Stomach (tissue), 9 donors: ENCODE data around the gene LINC00305. TPM values are rescaled to one million over a fixed set of nuclear protein-coding genes. Genes with fewer than 3 reads are reported as not detected.

Source experiments
- DNase-seq, 2 donors: peaks; one replicate each; pipeline versions ENCODE4 v3.0.0 to v3.0.0-alpha.2; 2013 to 2019
- H3K27ac ChIP-seq, 5 donors: fragments of 200-600 bp in 4 of 5; sonication (generic) in 4 of 5; one replicate each; pipeline ENCODE4 v1.5.1; 2013 to 2019; ENCODE audit warnings: mild to moderate bottlenecking in 1 of 5, moderate library complexity in 1 of 5
- H3K27me3 ChIP-seq, 3 donors: fragments of 200-600 bp; sonication (generic); one replicate each; pipeline ENCODE4 v1.5.1; 2017 to 2019; ENCODE audit warnings: mixed run types in 1 of 3
- H3K36me3 ChIP-seq, 4 donors: fragments of 200-600 bp; sonication (generic); 1 replicate in 3 of 4; 2 replicates in 1 of 4; pipeline ENCODE4 v1.5.1; 2016 to 2019
- H3K4me1 ChIP-seq, 4 donors: fragments of 200-600 bp; sonication (generic); one replicate each; pipeline ENCODE4 v1.5.1; 2016 to 2019
- H3K4me3 ChIP-seq, 4 donors: fragments of 200-600 bp; sonication (generic) in 3 of 4; one replicate each; pipeline ENCODE4 v1.5.1; 2016 to 2019; ENCODE audit warnings: mild to moderate bottlenecking in 1 of 4
- H3K9me3 ChIP-seq, 4 donors: fragments of 200-600 bp; sonication (generic); one replicate each; pipeline ENCODE4 v1.5.1; 2016 to 2019
- CTCF ChIP-seq, 7 experiments: fragments of 450-650 bp in 4 of 7; fragments of 200-600 bp in 3 of 7; sonication (generic) in 3 of 7; IDR thresholded peaks; one replicate each; pipeline ENCODE4 v1.5.1; 2016 to 2019; ENCODE audit warnings: antibody characterized with exemption in 7 of 7, control low read depth in 2 of 7, mild to moderate bottlenecking in 1 of 7
- EP300 ChIP-seq: sonication (generic); formaldehyde crosslinking; IDR thresholded peaks from one replicate; pipeline ENCODE4 v1.6.1; 2017; ENCODE audit warnings: antibody characterized with exemption
- POLR2A ChIP-seq, 4 donors: fragments of 450-650 bp; IDR thresholded peaks; one replicate each; pipeline ENCODE4 v1.6.1; 2016; ENCODE audit warnings: antibody characterized with exemption in 4 of 4, control low read depth in 2 of 4, mild to moderate bottlenecking in 1 of 4, moderate library complexity in 1 of 4
- POLR2AphosphoS5 ChIP-seq, 3 donors: sonication (generic); formaldehyde crosslinking; IDR thresholded peaks; one replicate each; pipeline ENCODE4 v1.6.1; 2016; ENCODE audit warnings: antibody characterized with exemption in 3 of 3
- WGBS, 5 donors: extraction: QIAGEN DNeasy Blood & Tissue Kit in 3 of 5; methylation state at CpG; one replicate each; pipeline versions ENCODE4 v1.1.5 to v1.1.7; 2013 to 2018; 5-methylcytosine and 5-hydroxymethylcytosine counted together
- intact Hi-C: fragments of 100-400 bp; cut with DNase I; formaldehyde crosslinking; loops from one replicate; pipeline ENCODE4 v1.15.1; 2023; ENCODE audit warnings: low total_unique reads
- polyA plus RNA-seq, 3 donors: library from polyadenylated mRNA; stranded (reverse); fragments of 200-250 nt; gene quantifications; one replicate each; pipeline ENCODE4 v1.2.3, GENCODE V29; 2013
- total RNA-seq, 5 donors: library from RNA; depleted of rRNA; stranded (reverse); fragments of >200 nt; gene quantifications; one replicate each; pipeline versions ENCODE4 v1.1.0 to v1.2.3, GENCODE V29; 2014 to 2016
- donor health status: healthy with polysubstance abuse.
- donor health status: Bipolar disorder and iron deficiency.
- donor health status: healthy.

The LINC00305 gene
- total and polyA plus RNA-seq, 8 donors, result not detected

DNA sequence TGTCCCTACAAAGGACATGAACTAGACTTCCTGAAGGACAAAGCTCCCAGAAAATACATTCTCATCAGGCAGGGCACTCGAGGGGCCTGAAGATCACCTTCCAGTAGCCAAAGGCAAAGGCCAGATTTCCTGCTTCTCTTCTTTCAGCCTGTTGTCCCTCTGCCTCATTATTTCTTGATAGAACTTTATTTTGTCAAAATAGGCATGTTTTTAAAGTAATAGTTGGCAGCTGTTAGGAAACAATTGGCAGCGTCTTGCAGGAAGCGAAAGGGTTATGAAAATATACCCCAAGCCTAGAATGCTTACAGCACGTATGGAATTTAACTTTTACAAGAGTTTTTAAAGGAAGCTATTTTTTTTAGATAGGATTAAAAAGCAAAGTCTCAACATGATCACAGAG, 74.9 kb downstream of the LINC00305 start:
- WGBS, 5 donors, result 60 to 77% (median 67%) methylated on average over 4 of the region's 4 CpGs
- TF ChIP-seq POLR2A (IDR thresholded peaks at IDR 0.05) (no peak), EP300 (no peak), CTCF (IDR thresholded peaks at IDR 0.05) (no peak), POLR2AphosphoS5 (IDR thresholded peaks at IDR 0.05) (no peak)
- Histone ChIP-seq H3K27me3 (no peaks in the 10 kb centered on the region), H3K36me3 (no peaks in the 10 kb centered on the region), H3K27ac (no peak overlapping the region), H3K9me3 (peaks cover 0 to 9% (median 6%) of the 10 kb centered on the region in 4 donors), H3K4me3 (no peak overlapping the region), H3K4me1 (no peaks in the 10 kb centered on the region)
- intact Hi-C loops, result no loop called here
- no peak for DNase-seq

GRCh38 chr18:64055019-64055418, 93.9 kb downstream of the LINC00305 start:
- H3K36me3 ChIP-seq, result no peaks in the 10 kb centered on the region
- no peak overlapping the region for H3K4me3 ChIP-seq
- H3K27ac ChIP-seq, result no peak overlapping the region
- H3K4me1 ChIP-seq, result no peaks in the 10 kb centered on the region
- H3K27me3 ChIP-seq, result no peaks in the 10 kb centered on the region
- no peak for DNase-seq
- 39 to 60% (median 48%) methylated on average over 2 to 3 of the region's 3 CpGs for WGBS, 5 donors
- H3K9me3 ChIP-seq, result no peaks in the 10 kb centered on the region
- intact Hi-C loops, result no loop called here
- TF ChIP-seq POLR2AphosphoS5 (IDR thresholded peaks at IDR 0.05) (no peak), CTCF (IDR thresholded peaks at IDR 0.05) (no peak), EP300 (no peak), POLR2A (IDR thresholded peaks at IDR 0.05) (no peak)

GRCh38 chr18:64053246-64053645, 95.6 kb downstream of the LINC00305 start:
- WGBS, 5 donors, result 9 to 37% (median 27%) methylated on average over 1 of the region's 1 CpG
- no peaks in the 10 kb centered on the region for H3K36me3 ChIP-seq
- intact Hi-C loops, result no loop called here
- H3K27me3 ChIP-seq, result no peaks in the 10 kb centered on the region
- no peak for TF ChIP-seq POLR2A (IDR thresholded peaks at IDR 0.05)
- TF ChIP-seq EP300, result no peak
- no peak for TF ChIP-seq CTCF (IDR thresholded peaks at IDR 0.05)
- TF ChIP-seq POLR2AphosphoS5 (IDR thresholded peaks at IDR 0.05), result no peak
- H3K27ac ChIP-seq, result no peak overlapping the region
- DNase-seq, result no peak
- no peaks in the 10 kb centered on the region for H3K4me1 ChIP-seq
- H3K4me3 ChIP-seq, result no peak overlapping the region
- H3K9me3 ChIP-seq, result no peaks in the 10 kb centered on the region

DNA sequence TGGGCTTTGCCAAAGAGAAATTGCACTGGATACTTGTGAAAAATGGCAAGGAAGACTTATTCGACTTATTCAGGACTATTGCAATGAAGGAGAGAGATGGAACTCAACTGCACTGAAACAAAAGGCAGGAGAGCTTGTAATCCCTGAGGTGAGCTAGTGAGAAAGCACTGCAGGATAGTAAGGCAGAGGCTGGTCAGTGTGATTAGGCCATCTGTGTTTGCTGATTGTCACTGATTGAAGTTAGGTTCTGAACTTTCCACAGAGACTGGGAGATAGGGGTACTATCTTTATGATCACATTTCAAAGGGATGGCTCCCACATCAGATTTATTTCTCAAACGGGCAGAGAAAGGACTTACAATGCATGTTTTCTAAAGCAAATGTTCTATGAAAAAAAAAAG, 96.1 kb downstream of the LINC00305 start:
- no peak for DNase-seq
- 33 to 55% (median 47%) methylated on average over 2 of the region's 2 CpGs for WGBS, 5 donors
- no peaks in the 10 kb centered on the region for H3K27me3 ChIP-seq
- H3K4me1 ChIP-seq, result no peaks in the 10 kb centered on the region
- H3K27ac ChIP-seq, result no peak overlapping the region
- no peaks in the 10 kb centered on the region for H3K9me3 ChIP-seq
- no peak overlapping the region for H3K4me3 ChIP-seq
- TF ChIP-seq EP300 (no peak), POLR2AphosphoS5 (IDR thresholded peaks at IDR 0.05) (no peak), POLR2A (IDR thresholded peaks at IDR 0.05) (no peak), CTCF (IDR thresholded peaks at IDR 0.05) (no peak)
- H3K36me3 ChIP-seq, result no peaks in the 10 kb centered on the region
- intact Hi-C loops, result no loop called here
